Astrocyte (in vitro differentiated cells and primary cell): ENCODE data around the gene PCBP3.

ENCODE experiments used
- CTCF ChIP-seq: IDR thresholded peaks from 2 replicates; pipeline ENCODE4 v1.5.1; 2011; ENCODE audit warnings: low read depth, mild to moderate bottlenecking, inconsistent platforms, low read length, moderate library complexity; ENCODE audit not compliant: insufficient read depth
- EZH2 ChIP-seq: IDR thresholded peaks from 2 replicates; pipeline ENCODE4 v1.6.1; 2012; ENCODE audit warnings: mild to moderate bottlenecking, low read length, inconsistent platforms; ENCODE audit not compliant: insufficient read depth

GRCh38 chr21:45932922-45933502 is 289.5 kb downstream of the PCBP3 start:
- TF ChIP-seq CTCF (no peak), EZH2 (no peak)
